Measurements from ENCODE around the gene TUBB4B. TPM values are rescaled to one million over a fixed set of nuclear protein-coding genes. Genes with fewer than 3 reads are reported as not detected.
A peak's percentile ranks its signal among the peaks of the same experiment; 100 is the strongest.

The TUBB4B gene
- total and polyA plus RNA-seq, 3 donors from 2014 or later: 856 to 1,777 (median 940) TPM

DNA sequence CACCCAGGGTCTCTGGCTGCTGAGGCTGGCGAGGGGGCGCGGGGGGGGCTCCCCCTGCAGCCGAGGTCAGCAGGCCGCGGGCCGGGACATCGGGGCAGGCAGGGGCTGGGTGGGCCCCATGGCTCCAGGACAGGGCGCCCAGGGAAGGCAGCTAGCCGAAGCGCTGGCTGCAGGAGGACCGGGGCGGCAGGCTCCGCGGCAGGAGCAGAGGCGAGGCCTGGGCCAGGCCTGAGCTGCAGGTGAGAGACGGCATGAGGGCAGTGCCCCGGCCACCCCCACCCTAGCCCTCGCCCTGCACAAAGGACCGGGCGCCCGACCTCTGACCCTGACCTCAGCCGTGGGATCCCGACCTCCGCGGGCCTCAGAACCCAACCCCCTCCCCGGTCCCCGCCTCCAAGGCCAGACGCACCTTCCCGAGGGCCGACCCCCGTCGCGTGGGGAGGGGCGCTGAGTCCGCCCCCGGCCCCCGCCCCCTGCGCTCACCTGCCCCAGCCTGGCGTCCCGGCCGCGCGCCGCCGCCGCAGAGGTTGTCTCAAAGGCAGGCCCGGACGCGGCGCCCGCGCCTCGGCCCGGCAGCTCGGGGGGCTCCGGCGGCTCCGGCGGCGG lies 19.5 kb upstream of the TUBB4B start:
- Histone ChIP-seq H3K4me1 (peaks cover 23% of the 10 kb centered on the region), H3K36me3 (ENCODE audit: low read depth, missing control alignments) (no peaks in the 10 kb centered on the region), H3K27ac (no peak overlapping the region), H3K9me3 (no peaks in the 10 kb centered on the region), H3K27me3 (no peaks in the 10 kb centered on the region), H3K4me3 (peak overlapping the region in 1 of 2 donors; percentile 2)
- DNase-seq: no peak
- intact Hi-C loops (cut with DNase I; ENCODE audit: low total_unique reads): loop anchor here (10.0 kb wide), 1 partner anchor 107 kb away; the partner anchor contains the start of gene DPP7
- WGBS, 2 donors: 7 to 10% methylated on average over 2 to 33 of the region's 61 CpGs
- TF ChIP-seq POLR2A (IDR thresholded peaks at IDR 0.05): no peak
- TF ChIP-seq, protein P1, sequence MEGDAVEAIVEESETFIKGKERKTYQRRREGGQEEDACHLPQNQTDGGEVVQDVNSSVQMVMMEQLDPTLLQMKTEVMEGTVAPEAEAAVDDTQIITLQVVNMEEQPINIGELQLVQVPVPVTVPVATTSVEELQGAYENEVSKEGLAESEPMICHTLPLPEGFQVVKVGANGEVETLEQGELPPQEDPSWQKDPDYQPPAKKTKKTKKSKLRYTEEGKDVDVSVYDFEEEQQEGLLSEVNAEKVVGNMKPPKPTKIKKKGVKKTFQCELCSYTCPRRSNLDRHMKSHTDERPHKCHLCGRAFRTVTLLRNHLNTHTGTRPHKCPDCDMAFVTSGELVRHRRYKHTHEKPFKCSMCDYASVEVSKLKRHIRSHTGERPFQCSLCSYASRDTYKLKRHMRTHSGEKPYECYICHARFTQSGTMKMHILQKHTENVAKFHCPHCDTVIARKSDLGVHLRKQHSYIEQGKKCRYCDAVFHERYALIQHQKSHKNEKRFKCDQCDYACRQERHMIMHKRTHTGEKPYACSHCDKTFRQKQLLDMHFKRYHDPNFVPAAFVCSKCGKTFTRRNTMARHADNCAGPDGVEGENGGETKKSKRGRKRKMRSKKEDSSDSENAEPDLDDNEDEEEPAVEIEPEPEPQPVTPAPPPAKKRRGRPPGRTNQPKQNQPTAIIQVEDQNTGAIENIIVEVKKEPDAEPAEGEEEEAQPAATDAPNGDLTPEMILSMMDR (IDR thresholded peaks at IDR 0.05): no peak

- TF ChIP-seq POLR2A (IDR thresholded peaks at IDR 0.05): no peak
- TF ChIP-seq, protein P1 (IDR thresholded peaks at IDR 0.05): no peak
- Histone ChIP-seq H3K27ac (peak within 1 kb of the TSS; percentile 59 to 68), H3K4me1 (peaks cover 23% of the 10 kb centered on the region), H3K36me3 (ENCODE audit: low read depth, missing control alignments) (no peaks in the 10 kb centered on the region), H3K27me3 (no peaks in the 10 kb centered on the region), H3K4me3 (peak within 1 kb of the TSS; percentile 56 to 76), H3K9me3 (no peaks in the 10 kb centered on the region)
- intact Hi-C loops (cut with DNase I; ENCODE audit: low total_unique reads): loop anchor here (10.0 kb wide), 1 partner anchor 108 kb away; the partner anchor contains the start of gene DPP7
- 0 to 2% methylated on average over 3 to 46 of the region's 88 CpGs for WGBS, 2 donors
- no peak for DNase-seq
Observed at GRCh38 chr9:137222190-137223077, 18.7 kb upstream of the TUBB4B start, which contains the start of gene RNF208. RNF208 (minus strand) TSS chr9:137222240; CDS start chr9:137221212, 1,028 bp downstream.

- H3K9me3 ChIP-seq: no peaks in the 10 kb centered on the region
- 0 to 1% methylated on average over 2 to 62 of the region's 63 CpGs for WGBS, 2 donors
- no peaks in the 10 kb centered on the region for H3K36me3 ChIP-seq (ENCODE audit: low read depth, missing control alignments)
- DNase-seq: peak; percentile 96
- peak overlapping the region; percentile 59 to 68 for H3K27ac ChIP-seq
- no peaks in the 10 kb centered on the region for H3K27me3 ChIP-seq
- peaks cover 26% of the 10 kb centered on the region for H3K4me1 ChIP-seq
- TF ChIP-seq, protein P1 (IDR thresholded peaks at IDR 0.05): no peak
- no peak for TF ChIP-seq POLR2A (IDR thresholded peaks at IDR 0.05)
- peak overlapping the region; percentile 56 to 76 for H3K4me3 ChIP-seq
- intact Hi-C loops (cut with DNase I; ENCODE audit: low total_unique reads): loop anchor here (10.0 kb wide), 1 partner anchor 109 kb away; the partner anchor contains the start of gene DPP7
Observed at GRCh38 chr9:137223078-137223970, 17.8 kb upstream of the TUBB4B start.

DNA sequence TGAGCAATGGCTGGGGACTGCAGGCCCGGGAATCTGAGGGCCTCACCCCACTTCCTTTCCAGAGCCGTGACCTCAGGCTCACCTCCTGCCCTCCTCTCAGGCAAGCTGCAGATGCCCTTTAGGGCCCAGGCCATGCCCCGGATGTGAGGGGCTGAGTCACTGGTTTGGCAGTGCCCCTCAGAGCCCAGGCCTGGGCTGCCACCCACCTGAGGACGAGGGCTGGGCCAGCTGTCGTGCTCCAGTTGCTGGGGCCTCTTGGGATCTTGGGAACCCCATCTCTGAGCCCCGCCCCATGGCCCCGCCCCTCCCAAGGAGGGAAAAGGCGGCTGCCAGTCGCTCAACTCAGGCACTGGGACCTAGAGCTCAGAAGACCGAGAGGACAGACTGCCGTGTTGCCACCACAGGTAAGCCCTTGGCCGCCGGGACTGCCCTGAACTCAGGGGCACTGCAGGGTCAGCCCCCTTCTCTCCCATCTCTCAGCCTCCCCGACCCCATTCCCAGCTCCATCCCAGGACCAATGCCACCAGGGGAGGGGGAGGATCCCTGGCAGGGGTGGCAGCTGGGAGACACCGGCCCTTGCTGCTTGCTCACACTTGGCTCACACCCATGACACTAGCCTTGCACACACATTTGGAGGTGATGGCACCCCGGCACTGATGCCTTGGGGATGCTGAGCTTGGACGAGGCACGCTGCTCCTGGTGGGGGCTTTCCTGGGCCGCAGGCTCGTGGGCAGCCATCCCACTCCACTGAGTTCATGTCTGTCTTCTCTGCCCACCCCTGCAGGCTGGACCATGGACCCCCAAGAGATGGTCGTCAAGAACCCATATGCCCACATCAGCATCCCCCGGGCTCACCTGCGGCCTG lies 16.0 kb upstream of the TUBB4B start, which contains the start of gene CYSRT1:
CYSRT1 (plus strand) TSS at position 345 of the 865 bp plus-strand sequence; CDS start at position 793, 448 bp downstream.
- TF ChIP-seq POLR2A (IDR thresholded peaks at IDR 0.05): no peak
- TF ChIP-seq, protein P1 (IDR thresholded peaks at IDR 0.05): no peak
- H3K9me3 ChIP-seq: no peaks in the 10 kb centered on the region
- peaks cover 28% of the 10 kb centered on the region for H3K4me1 ChIP-seq
- H3K36me3 ChIP-seq (ENCODE audit: low read depth, missing control alignments): no peaks in the 10 kb centered on the region
- no peaks in the 10 kb centered on the region for H3K27me3 ChIP-seq
- intact Hi-C loops (cut with DNase I; ENCODE audit: low total_unique reads): loop anchor here (10.0 kb wide), 1 partner anchor 110 kb away; the partner anchor contains the start of gene DPP7
- no peak for DNase-seq
- peak within 1 kb of the TSS; percentile 56 to 76 for H3K4me3 ChIP-seq
- 55 to 68% methylated on average over 6 to 21 of the region's 23 CpGs for WGBS, 2 donors
- H3K27ac ChIP-seq: no peak within 1 kb of the TSS
